NCI-H187 treated with DMSO at 0.1 percent for 48 hours (cell line): ENCODE measurements around the gene YJU2.

Experiments used
- DNase-seq: peaks from one replicate; lab custom pipeline; 2025; lab: John Stamatoyannopoulos, UW

The YJU2 gene

DNA sequence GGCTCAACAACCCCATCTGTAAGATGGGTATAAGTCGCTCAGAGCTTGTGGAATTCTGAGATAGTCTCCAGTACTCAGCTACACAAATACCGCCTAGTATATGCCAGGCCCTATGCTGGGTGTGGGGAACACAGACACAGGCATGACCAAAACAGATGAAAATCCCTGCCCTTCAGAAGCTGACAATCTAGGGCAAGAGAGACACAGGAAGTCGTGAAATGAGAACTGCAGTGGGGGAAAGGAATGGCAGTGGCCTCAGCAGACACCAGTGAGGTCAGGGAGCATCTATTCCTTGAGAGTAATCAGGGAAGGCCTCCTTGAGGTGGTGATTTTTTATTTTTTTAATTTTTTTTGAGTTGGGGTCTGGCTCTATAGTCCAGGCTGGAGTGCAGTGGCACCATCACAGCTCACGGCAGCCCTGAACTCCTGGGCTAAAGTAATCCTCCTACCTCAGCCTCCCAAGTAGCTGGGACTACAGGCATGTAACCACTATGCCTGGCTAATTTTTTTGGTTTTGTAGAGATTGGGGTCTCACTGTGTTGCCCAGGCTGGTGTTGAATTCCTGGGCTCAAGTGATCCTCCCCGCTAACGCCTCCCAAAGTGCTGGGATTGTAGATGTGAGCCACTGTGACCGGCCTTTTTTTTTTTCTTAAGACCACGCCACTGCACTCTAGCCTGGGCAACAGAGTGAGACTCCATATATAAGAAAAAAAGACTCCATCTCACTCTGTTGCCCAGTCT lies 52.1 kb downstream of the YJU2 start:
- no peak for DNase-seq

DNA sequence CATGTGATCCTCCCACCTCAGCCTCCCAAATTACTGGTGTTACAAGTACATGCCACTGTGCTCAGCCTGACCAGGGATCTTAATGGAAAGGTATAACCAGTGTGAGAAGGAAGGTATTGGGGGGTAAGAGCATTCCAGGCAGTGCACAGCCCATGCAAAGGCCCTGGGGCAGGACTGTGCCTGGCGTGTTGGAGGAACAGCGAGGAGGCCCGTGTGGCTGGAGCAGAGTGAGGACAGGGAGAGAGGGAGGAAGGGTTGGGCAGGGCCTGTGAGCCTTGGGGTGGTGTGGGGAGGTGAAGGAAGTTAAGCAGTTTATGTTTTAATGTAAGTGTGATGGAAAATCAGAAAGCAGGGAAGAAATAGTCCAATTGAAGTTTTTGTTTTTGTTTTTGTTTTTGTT lies 53.7 kb downstream of the YJU2 start:
- DNase-seq: no peak

DNA sequence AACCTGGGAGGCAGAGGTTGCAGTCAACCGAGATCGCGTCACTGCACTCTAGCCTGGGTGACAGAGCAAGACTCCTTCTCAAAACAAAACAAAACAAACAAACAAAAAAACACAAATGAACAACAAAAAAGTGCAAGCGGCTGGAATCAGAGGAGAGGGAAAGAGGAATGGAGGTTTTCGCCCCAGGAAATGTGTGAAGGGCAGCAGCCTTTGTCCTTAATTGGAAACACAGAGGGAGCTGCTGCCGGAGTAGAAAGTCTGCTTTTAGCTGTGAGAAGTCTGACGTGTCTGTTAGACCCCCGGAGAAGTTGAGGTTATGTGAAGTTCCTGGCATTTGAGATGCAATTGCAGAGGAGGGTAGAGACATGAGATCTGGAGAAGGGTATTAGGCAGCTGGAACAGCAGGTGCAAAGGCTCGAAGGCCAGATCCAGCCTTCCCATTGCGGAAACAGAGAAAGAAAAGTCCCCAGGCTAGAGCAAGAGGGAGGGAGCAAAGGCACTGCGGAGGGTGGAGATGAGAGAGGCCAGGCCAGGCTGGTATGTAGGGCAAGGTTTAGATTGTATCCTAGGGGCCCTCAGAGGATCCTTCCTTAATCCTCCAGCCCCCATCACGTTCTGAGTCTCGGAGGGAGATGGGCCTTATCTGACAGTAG lies 54.8 kb downstream of the YJU2 start:
- DNase-seq: no peak

DNA sequence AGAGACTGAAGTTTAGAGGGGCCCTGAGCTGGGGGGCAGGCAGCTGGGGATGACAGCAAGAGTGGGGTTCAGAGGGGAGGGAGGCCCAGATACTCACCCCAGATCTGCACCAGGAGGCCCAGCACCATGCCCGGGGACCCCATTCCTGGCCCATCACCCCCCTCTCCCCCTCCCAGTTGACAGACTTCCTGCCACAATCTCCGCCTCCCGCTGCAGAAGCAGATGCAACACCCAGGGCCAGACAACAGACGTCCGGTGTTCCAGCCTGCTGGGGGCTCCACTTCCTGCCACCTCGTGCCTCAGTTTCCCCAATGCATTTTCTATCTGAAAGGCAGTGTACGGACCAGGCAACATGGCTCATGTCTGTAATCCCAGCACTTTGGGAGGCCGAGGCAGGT lies 55.4 kb downstream of the YJU2 start, which contains the start of gene TMIGD2:
TSS of gene TMIGD2 (minus strand) at position 147 of the 398 bp plus-strand sequence. CDS start at position 143, 4 bp downstream.
- DNase-seq: no peak

DNA sequence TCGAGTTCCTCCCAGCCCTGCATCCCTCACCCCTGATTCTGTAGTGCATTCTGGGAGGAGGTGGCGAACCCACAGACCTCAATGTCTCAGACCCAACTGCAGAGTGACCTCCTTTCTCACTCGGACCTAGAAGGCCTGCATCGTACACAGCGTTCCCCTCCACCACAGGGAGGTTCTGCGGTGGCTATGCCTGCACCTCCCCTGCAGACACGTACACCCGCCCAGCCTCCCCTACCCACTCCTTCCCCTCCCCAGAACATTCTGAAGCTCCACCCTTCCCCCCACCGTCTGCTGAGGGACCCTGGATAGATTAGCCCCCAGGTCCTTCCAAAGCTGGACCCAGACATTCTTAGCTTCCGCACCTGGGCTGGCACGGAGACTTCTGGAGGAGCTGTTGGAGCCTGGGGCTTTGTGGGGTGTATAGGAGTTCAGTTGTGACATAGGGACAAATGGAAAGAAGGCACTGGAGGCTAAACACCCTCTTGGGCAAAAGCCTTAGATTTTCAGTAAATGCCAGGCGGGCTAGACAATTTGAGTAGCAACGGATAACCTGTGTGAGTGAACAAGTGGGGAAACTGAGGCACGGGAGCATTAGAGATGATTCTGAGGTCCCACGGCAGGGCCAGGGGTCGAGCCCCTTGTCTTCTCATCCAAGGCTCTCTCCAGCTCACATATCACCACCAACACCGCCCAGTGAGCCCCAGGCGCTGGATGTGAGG lies 57.1 kb downstream of the YJU2 start:
- DNase-seq: no peak

GRCh38 chr19:4304538-4305256 lies 57.8 kb downstream of the YJU2 start, which contains the start of gene FSD1:
Gene FSD1, plus strand, starts transcription at chr19:4304598. Its CDS starts 149 bp downstream, at chr19:4304747.
- DNase-seq: no peak

DNA sequence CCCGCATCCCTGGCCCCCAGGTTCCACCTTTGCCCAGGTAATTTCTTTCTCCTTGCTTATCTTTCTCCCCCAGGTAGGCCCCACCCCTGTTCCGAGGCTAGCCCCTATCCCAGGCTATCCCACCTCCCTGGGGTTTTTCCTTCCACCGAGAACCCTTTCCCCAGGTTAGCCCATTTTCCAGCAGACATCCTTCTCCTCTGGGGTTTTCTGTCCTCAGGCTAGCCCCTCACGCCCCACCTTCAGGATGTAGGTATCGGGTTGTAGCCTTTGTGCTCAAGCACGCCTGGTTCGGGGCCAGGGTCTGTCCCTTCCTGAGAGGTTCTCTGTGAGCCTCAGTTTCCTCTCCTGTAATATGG lies 58.4 kb downstream of the YJU2 start:
- no peak for DNase-seq

DNA sequence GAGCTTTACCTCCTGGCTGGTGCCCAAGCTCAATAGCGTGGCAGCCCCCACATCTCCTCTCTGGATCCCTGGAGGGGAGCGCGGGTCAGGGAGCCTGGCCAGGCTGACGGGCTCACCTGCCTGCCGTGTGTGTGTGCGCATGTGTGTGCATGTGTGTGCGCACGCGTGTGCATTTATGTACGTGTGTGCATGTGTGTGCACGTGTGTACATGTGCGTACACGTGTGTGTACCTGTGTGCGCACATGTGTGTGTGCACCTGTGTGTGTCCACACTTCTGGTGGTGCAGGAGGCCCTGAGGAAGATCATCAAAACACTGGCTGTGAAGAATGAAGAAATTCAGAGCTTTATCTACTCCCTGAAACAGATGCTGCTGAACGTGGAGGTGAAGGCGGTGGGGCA lies 58.8 kb downstream of the YJU2 start:
- no peak for DNase-seq

DNA sequence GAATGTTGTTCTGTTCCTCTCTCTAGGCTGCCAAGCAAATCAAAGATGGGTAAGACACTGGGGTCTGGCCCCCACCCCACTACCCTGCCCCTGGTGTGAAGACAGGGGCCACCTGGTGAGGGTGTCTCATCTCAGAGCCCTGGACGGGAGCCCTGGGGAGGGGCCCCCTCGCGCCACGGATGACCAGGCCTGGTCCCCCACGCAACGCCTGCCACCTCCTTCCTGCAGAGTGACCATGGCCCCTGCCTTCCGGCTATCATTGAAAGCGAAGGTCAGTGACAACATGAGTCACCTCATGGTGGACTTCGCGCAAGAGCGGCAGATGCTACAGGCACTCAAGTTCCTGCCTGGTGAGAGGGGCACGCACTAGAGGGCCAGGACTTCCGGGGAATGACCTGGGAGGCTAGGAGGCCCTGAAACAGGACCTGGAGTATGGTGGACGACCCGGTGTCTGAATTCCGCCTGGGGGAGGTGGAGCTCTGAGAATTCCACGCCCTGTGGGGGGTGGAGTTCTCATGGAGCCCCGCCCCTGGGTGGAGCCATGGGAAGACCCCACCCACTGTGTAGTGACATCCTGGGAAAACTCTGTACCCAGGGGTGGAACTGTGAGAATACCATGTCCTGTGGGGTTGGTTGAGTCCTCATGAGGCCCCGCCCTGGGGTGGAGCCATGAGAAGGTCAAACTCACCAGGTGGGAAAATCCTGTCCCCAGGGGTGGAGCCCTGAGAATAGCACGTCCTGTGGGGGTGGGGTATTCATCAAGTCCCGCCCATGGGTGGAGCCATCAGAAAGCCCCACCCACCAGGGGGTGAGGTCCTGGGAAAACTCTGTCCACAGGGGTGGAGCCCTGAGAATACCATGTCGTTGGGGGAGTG lies 63.6 kb downstream of the YJU2 start:
- DNase-seq: no peak

- DNase-seq: no peak
Observed at GRCh38 chr19:4313847-4314490, 67.1 kb downstream of the YJU2 start.

- no peak for DNase-seq
Observed at GRCh38 chr19:4316956-4317355, 70.1 kb downstream of the YJU2 start.

DNA sequence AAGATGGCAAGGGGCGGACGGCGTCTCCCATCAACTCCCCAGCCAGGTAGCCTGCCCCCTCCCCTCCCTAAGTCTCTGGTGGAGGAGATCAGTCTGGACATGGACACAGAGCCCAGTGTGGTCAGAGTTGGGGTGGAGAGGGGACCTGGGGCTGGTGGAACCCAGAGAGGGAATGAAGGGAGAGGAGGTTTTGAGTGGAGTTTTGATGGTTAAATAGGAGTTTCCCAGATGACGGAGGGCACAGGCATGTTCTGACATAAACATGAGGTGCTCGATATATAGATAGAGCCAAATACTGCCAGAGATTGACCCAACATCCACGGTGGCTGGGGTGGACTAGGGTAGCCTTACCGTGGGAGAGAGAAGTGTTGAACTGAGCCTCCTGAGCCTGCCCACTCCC lies 71.6 kb downstream of the YJU2 start:
- DNase-seq: no peak
